ENCODE data around the gene VPS8.

The VPS8 gene

DNA sequence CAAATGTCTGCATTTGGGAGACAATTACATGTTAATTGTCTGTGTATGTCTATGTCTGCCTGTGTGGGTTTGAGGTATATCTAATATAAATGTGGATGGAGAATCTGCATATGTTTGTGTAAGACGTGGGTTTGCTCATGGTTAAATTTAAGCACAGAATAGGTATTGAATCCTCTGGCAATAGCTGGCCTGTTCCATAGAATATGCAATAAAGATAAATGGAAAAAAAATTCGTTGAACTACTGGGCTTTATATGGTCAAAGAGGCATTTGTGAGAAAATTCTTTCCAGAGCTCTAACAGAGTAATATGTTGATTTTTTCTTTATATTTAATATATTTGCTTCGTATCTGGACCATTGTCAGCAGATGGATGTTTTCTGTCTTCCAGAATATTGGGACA is 1.4 kb downstream of the VPS8 start:
- DNase-seq = no peak

DNA sequence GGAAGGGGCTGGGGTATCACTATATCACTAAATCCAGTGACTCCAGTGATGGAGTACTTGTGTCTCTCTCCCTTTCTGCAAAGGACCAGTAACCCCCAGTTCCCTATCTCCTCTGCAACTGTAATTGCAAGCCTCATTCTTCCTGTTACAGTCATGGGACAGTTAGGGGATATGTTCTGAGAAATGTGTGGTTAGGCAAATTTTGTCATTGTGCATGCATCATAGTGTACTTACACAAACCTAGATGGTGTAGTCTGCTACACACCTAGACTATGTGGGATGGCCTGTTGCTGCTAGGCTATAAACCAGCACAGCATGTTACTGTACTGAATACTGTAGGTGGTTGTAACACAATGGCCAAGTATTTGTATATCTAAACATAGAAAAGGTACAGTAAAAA is 2.2 kb downstream of the VPS8 start:
- DNase-seq = peak; percentile 52 to 82 (median 70)

DNA sequence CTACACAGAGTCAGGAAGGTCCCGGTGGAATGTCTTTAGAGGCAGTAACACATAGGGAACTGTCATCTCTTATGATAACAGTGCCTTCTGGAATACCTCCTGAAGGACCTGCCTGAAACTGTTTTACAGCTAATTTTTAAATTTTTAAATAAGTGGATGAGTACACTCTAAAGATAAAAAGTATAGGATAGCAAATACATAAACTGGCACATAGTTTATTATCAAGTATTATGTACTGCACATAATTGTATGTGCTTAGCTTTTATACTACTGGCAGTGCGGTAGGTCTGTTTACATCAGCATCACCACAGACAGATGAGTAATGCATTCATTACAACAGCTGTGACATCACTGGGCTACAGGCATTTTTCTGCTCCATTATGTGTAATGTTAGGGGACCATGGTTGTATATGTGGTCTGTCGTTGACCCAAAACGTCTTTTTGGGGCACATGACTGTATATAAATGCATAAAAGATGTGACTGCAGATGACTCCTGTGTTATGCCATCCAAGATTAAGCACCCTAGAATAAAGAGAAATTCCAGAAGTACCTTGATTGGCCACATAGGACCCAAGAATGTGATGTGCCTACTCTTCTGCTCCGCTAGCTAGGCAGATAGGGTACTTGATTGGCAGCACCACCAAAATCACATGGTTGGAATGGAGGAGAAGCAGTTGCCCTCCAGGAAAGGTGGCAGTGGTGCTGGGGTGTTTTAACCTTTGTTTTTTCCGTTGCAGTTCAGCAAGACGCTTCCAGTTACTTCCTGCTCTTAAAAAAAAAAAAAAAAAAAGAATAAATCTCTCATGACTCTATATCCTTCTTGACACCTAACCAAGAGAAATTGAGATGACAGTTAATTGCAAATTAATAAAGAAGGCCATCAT is 3.3 kb downstream of the VPS8 start:
- peak; percentile 24 to 68 (median 52) for DNase-seq

DNA sequence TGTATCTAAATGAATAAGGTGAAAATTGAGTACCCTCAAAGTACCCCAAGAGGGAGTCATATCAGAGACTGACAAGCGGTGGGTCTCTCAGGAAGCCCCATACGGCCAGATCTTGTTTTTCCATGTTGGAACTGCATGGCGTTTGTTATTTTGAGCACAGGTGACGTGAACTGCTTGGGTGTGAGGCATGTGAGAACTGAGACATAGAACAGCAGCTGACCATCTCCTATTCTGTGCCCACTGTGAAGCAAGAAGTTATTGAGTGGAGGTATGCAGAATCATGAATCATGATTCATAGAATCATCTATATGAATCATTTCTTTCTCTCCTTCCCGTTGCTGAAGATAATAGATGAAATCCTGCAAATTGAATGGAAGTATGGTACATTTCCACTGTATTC is 4.6 kb downstream of the VPS8 start:
- no peak for DNase-seq

GRCh38 chr3:184820525-184820924 is 8.6 kb downstream of the VPS8 start:
- DNase-seq = peak in 1 of 4 experiments; percentile 12

GRCh38 chr3:184821034-184821433 is 9.1 kb downstream of the VPS8 start:
- DNase-seq = peak in 1 of 4 experiments; percentile 22

GRCh38 chr3:184822081-184822480 is 10.1 kb downstream of the VPS8 start:
- no peak for DNase-seq

DNA sequence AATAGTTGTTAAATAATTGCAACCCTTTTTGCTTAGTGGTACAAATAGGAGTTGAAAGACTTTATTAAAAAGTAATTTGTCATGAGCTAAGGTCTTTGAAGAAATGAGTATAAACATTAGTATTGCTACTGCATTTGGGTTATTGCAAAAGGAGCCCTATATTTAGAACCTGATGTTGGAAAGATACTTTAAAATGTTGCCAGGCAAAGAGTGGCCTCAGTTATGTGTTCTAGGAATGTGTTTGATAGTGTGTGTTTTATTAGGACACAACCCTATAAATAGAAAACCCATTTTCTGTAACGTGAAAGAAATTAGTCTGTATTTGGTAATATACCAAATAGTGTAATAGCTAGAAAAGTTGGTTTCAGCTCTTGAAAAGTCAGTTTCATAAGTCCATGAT is 10.7 kb downstream of the VPS8 start:
- no peak for DNase-seq

GRCh38 chr3:184823990-184824389 is 12.0 kb downstream of the VPS8 start:
- no peak for DNase-seq

DNA sequence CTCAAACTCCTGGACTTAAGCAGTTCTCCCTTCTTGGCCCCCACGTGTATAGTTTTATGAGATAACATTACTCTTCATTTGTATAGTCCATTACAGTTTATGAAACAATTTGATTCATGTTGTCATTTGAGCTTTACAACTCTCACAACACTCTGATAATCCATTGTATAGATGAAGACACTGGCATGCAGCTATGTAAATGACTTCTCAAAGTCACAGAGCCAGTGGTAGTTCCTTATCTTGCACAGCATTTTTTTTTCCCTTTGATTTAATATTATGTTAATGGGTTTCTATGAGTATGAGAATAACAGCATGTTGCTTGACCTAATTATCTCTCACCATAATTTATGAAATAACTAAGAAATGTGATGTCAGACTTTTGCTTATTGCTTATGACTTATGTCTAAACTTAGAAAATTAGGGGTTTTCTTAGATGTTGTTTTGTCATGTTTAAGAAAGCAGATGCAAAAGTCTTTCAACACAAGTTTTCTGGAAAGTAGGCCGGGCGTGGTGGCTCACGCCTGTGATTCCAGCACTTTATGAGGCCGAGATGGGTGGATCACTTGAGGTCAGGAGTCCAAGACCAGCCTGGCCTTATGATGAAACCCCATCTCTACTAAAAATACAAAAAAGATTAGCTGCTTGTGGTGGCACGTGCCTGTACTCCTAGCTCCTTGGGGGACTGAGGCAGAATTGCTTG is 13.3 kb downstream of the VPS8 start:
- no peak for DNase-seq

DNA sequence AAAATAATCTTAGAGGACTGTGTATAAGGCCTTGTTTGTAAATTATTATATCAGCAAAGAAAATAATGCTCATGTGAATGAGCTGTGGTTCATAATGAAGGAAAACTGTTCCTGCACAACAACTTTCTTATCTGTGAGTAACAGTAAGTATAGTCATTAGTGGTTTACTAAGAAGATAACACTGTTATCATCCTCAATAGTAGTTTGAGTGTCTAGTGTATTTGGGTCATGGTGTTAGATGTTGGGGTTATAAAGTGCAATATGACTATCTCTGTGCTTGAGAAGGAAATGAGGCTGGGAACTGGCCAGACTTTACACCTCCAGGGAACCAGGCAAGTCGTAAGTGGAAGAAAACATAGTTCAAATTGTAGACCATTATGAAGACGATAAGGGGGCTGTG is 15.6 kb downstream of the VPS8 start:
- no peak for DNase-seq

DNA sequence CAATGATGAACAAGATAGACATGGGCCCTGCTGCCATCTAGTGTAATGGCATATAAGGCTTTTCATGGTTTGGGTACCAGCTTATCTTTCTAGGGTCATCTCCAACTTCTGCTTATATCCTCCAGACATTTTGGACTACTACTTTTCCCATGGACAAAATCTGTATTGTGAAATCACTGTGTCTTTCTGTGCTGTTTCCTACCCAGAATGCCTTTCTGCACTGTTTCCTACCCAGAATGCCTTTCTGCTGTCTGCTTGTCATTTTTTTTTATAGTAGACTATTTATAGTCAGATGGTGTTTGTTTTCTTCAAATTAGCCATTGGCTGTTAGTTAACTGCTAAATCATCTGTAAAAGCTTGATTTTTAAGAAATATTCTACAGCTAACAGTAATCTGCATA is 20.1 kb downstream of the VPS8 start:
- no peak for DNase-seq

- DNase-seq = no peak
Observed at GRCh38 chr3:184832903-184833302, 20.9 kb downstream of the VPS8 start.

GRCh38 chr3:184836090-184836822 is 24.3 kb downstream of the VPS8 start:
- no peak for DNase-seq

DNA sequence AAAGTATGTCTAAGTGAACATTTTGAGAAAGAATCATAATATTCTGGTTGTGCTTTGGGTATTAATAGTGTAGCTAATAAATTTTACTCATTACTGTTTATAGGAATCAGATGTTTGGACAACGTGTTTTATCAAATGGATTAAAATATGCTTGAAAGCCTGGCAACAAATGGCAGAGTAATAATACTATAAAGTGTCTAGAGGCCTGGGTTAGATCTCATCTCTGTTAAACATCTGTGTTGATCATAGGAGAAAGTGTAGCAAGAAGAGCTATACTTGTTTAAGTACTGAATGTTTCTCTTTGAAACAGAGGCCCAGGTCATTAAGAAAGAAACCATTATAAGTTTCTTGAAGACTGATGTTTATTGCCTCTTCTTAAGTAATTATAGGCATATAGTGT is 30.5 kb downstream of the VPS8 start:
- DNase-seq = no peak

GRCh38 chr3:184845819-184846218 is 33.9 kb downstream of the VPS8 start:
- DNase-seq = no peak

DNA sequence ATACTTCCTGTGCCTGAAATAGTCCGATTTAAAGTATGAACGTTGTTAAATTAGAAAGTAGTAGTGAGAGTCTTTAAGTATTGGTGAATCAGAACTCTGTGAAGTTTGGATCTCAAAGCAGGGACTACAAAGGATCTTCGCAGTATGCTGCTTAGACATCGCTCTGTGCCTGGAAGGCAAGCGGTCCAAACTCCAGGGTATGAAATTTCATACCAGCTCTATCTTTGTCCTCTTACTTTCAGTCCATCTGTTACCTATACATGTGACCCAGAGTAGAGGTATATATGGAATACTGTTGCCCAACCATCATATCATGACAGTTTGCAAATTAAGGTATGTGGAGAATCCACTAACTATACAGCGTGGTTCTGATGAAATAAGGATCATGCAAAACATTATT is 34.5 kb downstream of the VPS8 start:
- DNase-seq = no peak

DNA sequence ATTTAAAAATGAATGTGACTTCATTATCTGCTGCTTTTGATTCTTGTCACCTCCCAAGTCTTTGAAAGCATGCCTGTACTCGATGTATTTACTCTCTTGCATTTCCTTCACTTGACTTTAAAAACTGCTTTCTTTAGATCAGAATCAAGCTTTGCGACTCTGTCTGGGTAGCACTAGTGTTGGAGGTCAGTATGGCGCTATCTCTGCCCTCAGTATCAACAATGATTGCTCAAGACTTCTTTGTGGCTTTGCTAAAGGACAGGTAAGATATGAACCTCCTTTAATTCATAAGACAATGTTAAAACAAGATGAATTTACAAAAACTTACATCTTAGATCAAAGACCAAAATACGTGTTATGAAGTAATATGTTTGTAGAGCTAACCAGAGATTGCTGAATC is 37.0 kb downstream of the VPS8 start:
- DNase-seq = no peak

- no peak for DNase-seq
Observed at GRCh38 chr3:184850201-184850600, 38.2 kb downstream of the VPS8 start.

DNA sequence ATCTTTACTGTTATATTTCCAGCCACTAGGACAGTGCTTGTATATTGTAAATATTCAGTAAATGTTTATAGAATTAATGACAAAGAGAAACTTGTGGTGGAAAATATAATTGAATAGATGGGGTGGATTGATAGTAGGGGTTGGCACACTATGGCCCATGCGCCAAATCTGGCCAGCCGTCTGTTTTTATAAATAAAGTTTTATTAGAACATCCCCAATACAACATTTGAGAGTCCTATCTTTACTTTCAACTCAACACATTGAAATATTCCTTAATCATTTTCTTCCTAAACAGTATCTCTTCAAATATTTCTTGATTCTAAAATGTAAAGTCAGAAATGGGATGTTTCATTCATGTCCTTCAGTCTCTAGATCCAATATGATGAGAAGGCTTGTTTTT is 45.1 kb downstream of the VPS8 start:
- DNase-seq = no peak

DNA sequence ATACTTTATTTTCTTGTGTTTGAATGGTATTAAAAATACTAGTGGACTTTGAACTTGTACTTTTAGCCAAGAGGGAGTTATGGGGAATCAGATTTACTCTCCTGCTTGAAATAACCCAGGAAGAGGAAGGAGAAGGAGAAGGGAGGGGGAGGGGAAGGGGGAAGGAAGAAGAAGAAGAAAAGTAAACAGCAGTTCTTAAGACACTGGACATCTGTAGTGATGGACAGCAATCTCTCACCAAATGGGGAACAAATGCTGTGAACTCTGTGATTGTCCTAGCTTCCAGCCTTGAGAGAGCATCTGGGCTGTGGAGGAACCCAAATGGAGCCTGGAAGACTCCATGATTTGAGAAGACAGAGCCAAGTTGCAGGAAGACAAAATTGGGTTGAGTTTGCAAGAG is 52.0 kb downstream of the VPS8 start:
- DNase-seq = peak; percentile 4 to 62 (median 32)

DNA sequence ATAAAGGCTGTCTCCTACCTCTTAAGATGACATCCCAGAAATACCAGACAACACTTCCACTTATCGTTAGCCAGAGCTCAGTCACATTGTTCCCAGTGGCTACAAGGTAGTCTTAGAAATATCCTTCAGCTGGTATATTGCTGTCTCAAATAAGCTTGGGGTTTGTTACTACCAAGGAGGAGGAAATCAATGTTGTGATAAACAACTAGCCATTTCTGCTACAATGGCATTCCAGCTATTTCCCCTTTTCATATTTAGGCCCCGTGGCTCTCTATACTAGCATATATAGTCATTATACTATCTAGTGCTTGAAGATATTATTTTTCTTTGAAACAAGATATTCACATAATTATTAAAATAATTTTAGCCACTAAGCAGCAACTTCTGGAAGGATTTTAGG is 56.5 kb downstream of the VPS8 start:
- no peak for DNase-seq

- DNase-seq = no peak
Observed at GRCh38 chr3:184872200-184872599, 60.2 kb downstream of the VPS8 start.
